HG02973 (cell line): Measurements from ENCODE around the gene CDC6.

Experiments used
- ATAC-seq: cut with Tn5 transposase; IDR thresholded peaks from one replicate; pipeline ENCODE4 v1.9.1; 2021; ENCODE audit warnings: moderate library complexity; ENCODE audit not compliant: unreplicated experiment

Gene CDC6

GRCh38 chr17:40310882-40311391 lies 23.3 kb downstream of the CDC6 start:
- ATAC-seq, result no peak

- ATAC-seq, result no peak
These were observed 23.9 kb downstream of the CDC6 start for GRCh38 chr17:40311575-40311974.

GRCh38 chr17:40312131-40312731 lies 24.6 kb downstream of the CDC6 start:
- no peak for ATAC-seq

GRCh38 chr17:40312893-40313667 lies 25.4 kb downstream of the CDC6 start:
- no peak for ATAC-seq

GRCh38 chr17:40313668-40314583 lies 26.2 kb downstream of the CDC6 start:
- no peak for ATAC-seq

- no peak for ATAC-seq
These were observed 26.9 kb downstream of the CDC6 start for GRCh38 chr17:40314584-40314956.

GRCh38 chr17:40315206-40315605 lies 27.5 kb downstream of the CDC6 start:
- no peak for ATAC-seq

- no peak for ATAC-seq
These were observed 28.2 kb downstream of the CDC6 start for GRCh38 chr17:40315678-40316570.

- no peak for ATAC-seq
These were observed 29.1 kb downstream of the CDC6 start for GRCh38 chr17:40316571-40317344.

GRCh38 chr17:40317345-40317873 lies 29.7 kb downstream of the CDC6 start:
- ATAC-seq, result no peak

GRCh38 chr17:40317880-40318829 lies 30.5 kb downstream of the CDC6 start:
- peak; percentile 47 for ATAC-seq

GRCh38 chr17:40318830-40319391 lies 31.2 kb downstream of the CDC6 start:
- ATAC-seq, result no peak

GRCh38 chr17:40319651-40320540 lies 32.2 kb downstream of the CDC6 start:
- no peak for ATAC-seq

GRCh38 chr17:40320756-40321523 lies 33.3 kb downstream of the CDC6 start:
- no peak for ATAC-seq

GRCh38 chr17:40321524-40321929 lies 33.8 kb downstream of the CDC6 start:
- ATAC-seq, result no peak

- ATAC-seq, result no peak
These were observed 34.3 kb downstream of the CDC6 start for GRCh38 chr17:40321961-40322357.
